ENCODE data around the gene SCRT2.

DNA sequence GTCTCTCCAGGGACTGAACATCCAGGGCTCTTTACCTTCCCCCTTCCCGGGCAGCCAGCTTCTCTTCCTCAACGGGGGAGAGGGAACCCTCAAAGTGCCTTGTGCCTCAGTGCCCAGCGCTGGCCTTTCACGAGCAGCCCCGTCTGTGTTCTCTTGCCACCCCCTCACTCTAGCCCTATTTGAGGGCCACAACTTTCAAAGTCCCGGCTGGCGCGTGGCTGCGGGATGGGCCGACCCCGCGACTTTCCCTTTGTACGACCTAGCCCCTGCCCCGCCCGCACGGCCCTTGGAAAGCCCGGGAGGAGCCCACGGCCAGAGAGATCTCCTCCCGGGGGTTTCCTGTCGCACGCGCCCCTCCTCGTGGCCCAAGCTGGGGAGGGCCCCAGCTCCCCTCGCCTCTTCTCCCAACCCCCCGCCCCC is 559 bp downstream of the SCRT2 start:
- TF ChIP-seq, protein P1, sequence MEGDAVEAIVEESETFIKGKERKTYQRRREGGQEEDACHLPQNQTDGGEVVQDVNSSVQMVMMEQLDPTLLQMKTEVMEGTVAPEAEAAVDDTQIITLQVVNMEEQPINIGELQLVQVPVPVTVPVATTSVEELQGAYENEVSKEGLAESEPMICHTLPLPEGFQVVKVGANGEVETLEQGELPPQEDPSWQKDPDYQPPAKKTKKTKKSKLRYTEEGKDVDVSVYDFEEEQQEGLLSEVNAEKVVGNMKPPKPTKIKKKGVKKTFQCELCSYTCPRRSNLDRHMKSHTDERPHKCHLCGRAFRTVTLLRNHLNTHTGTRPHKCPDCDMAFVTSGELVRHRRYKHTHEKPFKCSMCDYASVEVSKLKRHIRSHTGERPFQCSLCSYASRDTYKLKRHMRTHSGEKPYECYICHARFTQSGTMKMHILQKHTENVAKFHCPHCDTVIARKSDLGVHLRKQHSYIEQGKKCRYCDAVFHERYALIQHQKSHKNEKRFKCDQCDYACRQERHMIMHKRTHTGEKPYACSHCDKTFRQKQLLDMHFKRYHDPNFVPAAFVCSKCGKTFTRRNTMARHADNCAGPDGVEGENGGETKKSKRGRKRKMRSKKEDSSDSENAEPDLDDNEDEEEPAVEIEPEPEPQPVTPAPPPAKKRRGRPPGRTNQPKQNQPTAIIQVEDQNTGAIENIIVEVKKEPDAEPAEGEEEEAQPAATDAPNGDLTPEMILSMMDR (IDR thresholded peaks at IDR 0.05): no peak
- TF ChIP-seq ZFX (IDR thresholded peaks at IDR 0.05; ENCODE audit: borderline replicate concordance): no peak

Measured in 22Rv1 (cell line).